Measurements from ENCODE around the gene PLA2G4E. TPM values are rescaled to one million over a fixed set of nuclear protein-coding genes. Genes with fewer than 3 reads are reported as not detected.

The PLA2G4E gene
- total RNA-seq, 1 experiment from 2014 or later, result 0.09 TPM

DNA sequence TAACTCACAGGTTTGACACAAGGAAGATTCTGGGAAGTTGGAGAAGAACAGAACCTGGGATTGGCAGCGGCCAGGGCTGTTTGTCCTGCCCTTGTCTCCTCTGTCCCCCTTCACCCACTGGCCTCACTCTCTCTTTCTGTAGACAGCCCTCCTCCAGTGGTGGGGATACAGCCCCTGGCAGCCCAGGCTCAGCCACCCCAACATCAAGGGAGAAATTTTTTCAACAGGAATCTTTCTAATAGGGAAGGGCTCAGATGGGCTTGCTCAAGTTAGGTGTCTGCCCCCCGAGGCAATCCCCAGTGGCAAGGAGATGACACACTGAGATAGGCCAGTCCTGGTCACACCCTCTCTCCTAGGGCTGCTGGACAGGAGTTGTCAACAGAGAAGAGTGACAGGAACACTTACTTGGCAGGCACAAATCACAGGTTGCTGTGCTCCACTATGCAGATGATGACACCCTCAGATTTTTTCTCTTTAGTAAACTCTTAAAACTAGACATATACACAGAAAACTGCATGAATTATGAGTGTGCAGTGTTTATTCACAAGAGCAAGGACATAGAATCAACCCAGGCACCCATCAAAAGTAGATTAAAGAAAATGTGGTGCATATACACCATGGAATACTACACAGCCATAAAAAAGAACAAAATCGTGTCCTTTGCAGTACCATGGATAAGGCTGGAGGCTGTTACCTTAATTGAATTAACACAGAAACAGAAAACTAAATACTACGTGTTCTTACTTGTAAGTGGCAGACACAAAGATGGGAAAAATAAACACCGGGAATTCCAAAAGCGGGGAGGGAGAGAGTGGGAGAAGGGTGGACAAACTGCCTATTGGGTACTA, 37.2 kb upstream of the PLA2G4E start:
- no peak for DNase-seq
- CTCF ChIA-PET, result interaction anchor here (0.9 to 1.3 kb wide), 5 partner anchors 25 to 285 kb away, joined by 3 to 7 read pairs (median 3); no protein-coding TSS in a partner anchor
- H3K27me3 Mint-ChIP-seq (ENCODE audit: unreplicated experiment), result no peaks in the 10 kb centered on the region
- no peak for TF ChIP-seq CTCF (IDR thresholded peaks at IDR 0.05; ENCODE audit: unreplicated experiment)
- H3K9me3 Mint-ChIP-seq (ENCODE audit: low read depth, unreplicated experiment), result no peaks in the 10 kb centered on the region
- intact Hi-C loops (cut with micrococcal nuclease; ENCODE audit: unreplicated experiment), result no loop called here
- no peaks in the 10 kb centered on the region for H3K4me1 Mint-ChIP-seq (ENCODE audit: low read depth, unreplicated experiment)
- peak overlapping the region; percentile 58 for H3K27ac Mint-ChIP-seq (ENCODE audit: unreplicated experiment)
- H3K36me3 Mint-ChIP-seq (ENCODE audit: insufficient read depth, unreplicated experiment), result peaks cover 7% of the 10 kb centered on the region
- H3K4me3 Mint-ChIP-seq (ENCODE audit: low read depth, unreplicated experiment), result peak overlapping the region; percentile 45
- BruUV-seq (replicated peaks), result TSS peak; percentile 95

- CTCF ChIA-PET, result interaction anchor here (0.6 to 1.3 kb wide), 7 partner anchors 17 to 284 kb away, joined by 3 to 9 read pairs (median 3); no protein-coding TSS in a partner anchor
Measured at GRCh38 chr15:42056934-42057798, 36.3 kb upstream of the PLA2G4E start.

GRCh38 chr15:42053914-42054313, 33.1 kb upstream of the PLA2G4E start:
- Mint-ChIP-seq H3K36me3 (ENCODE audit: insufficient read depth, unreplicated experiment) (peaks cover 7% of the 10 kb centered on the region), H3K27ac (ENCODE audit: unreplicated experiment) (no peak overlapping the region), H3K4me3 (ENCODE audit: low read depth, unreplicated experiment) (no peak overlapping the region), H3K9me3 (ENCODE audit: low read depth, unreplicated experiment) (no peaks in the 10 kb centered on the region), H3K4me1 (ENCODE audit: low read depth, unreplicated experiment) (no peaks in the 10 kb centered on the region), H3K27me3 (ENCODE audit: unreplicated experiment) (no peaks in the 10 kb centered on the region)
- no peak for TF ChIP-seq CTCF (IDR thresholded peaks at IDR 0.05; ENCODE audit: unreplicated experiment)
- intact Hi-C loops (cut with micrococcal nuclease; ENCODE audit: unreplicated experiment), result no loop called here
- CTCF ChIA-PET, result interaction anchor here (0.7 kb wide), 1 partner anchor 29 kb away, joined by 5 read pairs; no protein-coding TSS in a partner anchor
- no peak for DNase-seq
- no TSS peak for BruUV-seq (replicated peaks)

More at GRCh38 chr15:42056934-42057798, 36.3 kb upstream of the PLA2G4E start:
- Mint-ChIP-seq H3K36me3 (ENCODE audit: insufficient read depth, unreplicated experiment) (peaks cover 7% of the 10 kb centered on the region), H3K27me3 (ENCODE audit: unreplicated experiment) (no peaks in the 10 kb centered on the region), H3K4me3 (ENCODE audit: low read depth, unreplicated experiment) (peak overlapping the region; percentile 45), H3K4me1 (ENCODE audit: low read depth, unreplicated experiment) (no peaks in the 10 kb centered on the region), H3K27ac (ENCODE audit: unreplicated experiment) (peak overlapping the region; percentile 58), H3K9me3 (ENCODE audit: low read depth, unreplicated experiment) (no peaks in the 10 kb centered on the region)
- BruUV-seq (replicated peaks), result TSS peak; percentile 91
- intact Hi-C loops (cut with micrococcal nuclease; ENCODE audit: unreplicated experiment), result no loop called here
- TF ChIP-seq CTCF (IDR thresholded peaks at IDR 0.05; ENCODE audit: unreplicated experiment), result peak; percentile 32
- DNase-seq, result peak; percentile 80

DNA sequence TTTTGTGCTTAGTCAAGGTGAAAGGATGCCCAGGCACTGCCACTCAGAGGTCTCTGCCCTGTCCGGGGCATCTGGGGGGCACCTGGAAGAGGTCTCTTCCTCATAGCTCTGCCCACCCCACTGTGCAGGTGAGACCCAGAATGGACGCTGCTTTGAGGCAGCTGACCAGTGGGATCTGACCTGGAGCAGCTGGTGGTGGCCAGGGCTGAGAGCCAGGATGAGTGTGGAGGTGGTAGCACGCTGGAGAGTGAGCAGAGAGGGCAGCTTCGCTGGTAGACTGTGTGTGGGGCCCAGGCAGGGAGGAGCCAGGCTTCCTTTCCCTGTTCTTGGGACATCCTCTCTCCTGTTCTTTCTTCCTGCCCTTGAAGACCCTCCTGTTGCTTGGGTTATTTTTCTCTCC, 32.2 kb upstream of the PLA2G4E start:
- no peak for DNase-seq
- intact Hi-C loops (cut with micrococcal nuclease; ENCODE audit: unreplicated experiment), result no loop called here
- Mint-ChIP-seq H3K27ac (ENCODE audit: unreplicated experiment) (no peak overlapping the region), H3K27me3 (ENCODE audit: unreplicated experiment) (no peaks in the 10 kb centered on the region), H3K4me1 (ENCODE audit: low read depth, unreplicated experiment) (no peaks in the 10 kb centered on the region), H3K4me3 (ENCODE audit: low read depth, unreplicated experiment) (no peak overlapping the region), H3K36me3 (ENCODE audit: insufficient read depth, unreplicated experiment) (peaks cover 7% of the 10 kb centered on the region), H3K9me3 (ENCODE audit: low read depth, unreplicated experiment) (no peaks in the 10 kb centered on the region)
- no TSS peak for BruUV-seq (replicated peaks)
- CTCF ChIA-PET, result no interaction called here
- TF ChIP-seq CTCF (IDR thresholded peaks at IDR 0.05; ENCODE audit: unreplicated experiment), result no peak

Data from Calu3 (cell line).